PFSK-1 (cell line): ENCODE measurements around the gene CLCN1.

Experiments
- FOXP2 ChIP-seq: optimal IDR thresholded peaks from 2 replicates; pipeline ENCODE3; 2011; ENCODE audit warnings: borderline replicate concordance, control low read depth, inconsistent platforms; ENCODE audit not compliant: insufficient read depth; ENCODE audit errors: extremely low read length, extremely low read depth
- POLR2AphosphoS5 ChIP-seq: IDR thresholded peaks from 2 replicates; pipeline ENCODE4 v1.6.1; 2012; ENCODE audit warnings: low read depth, mild to moderate bottlenecking, control low read depth, low read length, moderate library complexity
- REST ChIP-seq, 2 experiments: IDR thresholded peaks; 2 replicates each; pipeline versions ENCODE4 v1.6.1 to v1.8.0; 2011 to 2012; ENCODE audit warnings: low read depth in 2 of 2, low read length in 2 of 2, control low read depth in 1 of 2, inconsistent platforms in 1 of 2, mild to moderate bottlenecking in 1 of 2, moderate library complexity in 1 of 2; ENCODE audit not compliant: insufficient read depth in 1 of 2
- TAF1 ChIP-seq: IDR thresholded peaks from 2 replicates; pipeline ENCODE4 v1.6.1; 2012; ENCODE audit warnings: low read length, control low read depth, borderline replicate concordance; ENCODE audit not compliant: insufficient read depth

GRCh38 chr7:143384148-143384547 lies 68.2 kb downstream of the CLCN1 start:
- no peak for TF ChIP-seq FOXP2
- no peak for TF ChIP-seq REST (IDR thresholded peaks at IDR 0.05; ENCODE audit: insufficient read depth in 1 of 2, low read depth in 2 of 2, low read length in 2 of 2)
- no peak for TF ChIP-seq TAF1
- TF ChIP-seq POLR2AphosphoS5: no peak
